GM03348 (cell line): ENCODE measurements around the gene EMX2.

Experiments
- DNase-seq: peaks from one replicate; pipeline ENCODE4 v3.0.0; 2012; ENCODE audit warnings: low spot score

EMX2 gene

DNA sequence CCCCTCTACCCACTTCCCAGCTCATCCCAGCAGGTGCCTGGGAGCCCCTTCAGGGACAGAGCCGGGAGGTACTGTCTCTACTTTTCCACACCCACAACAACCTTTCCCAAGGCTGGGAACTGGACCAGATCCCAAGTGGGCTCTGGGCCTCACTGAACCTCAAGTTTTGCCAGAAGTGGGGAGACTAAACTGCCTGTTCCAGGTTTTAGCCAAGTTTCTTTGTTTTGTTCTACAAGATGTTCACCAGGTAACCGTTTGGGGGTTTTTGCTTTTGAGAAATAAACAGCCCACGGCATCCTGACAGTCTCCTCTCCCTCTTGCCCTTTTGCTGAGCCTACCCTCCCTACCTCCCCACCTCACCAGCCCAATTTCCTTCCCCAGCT, 10.6 kb upstream of the EMX2 start:
- no peak for DNase-seq

DNA sequence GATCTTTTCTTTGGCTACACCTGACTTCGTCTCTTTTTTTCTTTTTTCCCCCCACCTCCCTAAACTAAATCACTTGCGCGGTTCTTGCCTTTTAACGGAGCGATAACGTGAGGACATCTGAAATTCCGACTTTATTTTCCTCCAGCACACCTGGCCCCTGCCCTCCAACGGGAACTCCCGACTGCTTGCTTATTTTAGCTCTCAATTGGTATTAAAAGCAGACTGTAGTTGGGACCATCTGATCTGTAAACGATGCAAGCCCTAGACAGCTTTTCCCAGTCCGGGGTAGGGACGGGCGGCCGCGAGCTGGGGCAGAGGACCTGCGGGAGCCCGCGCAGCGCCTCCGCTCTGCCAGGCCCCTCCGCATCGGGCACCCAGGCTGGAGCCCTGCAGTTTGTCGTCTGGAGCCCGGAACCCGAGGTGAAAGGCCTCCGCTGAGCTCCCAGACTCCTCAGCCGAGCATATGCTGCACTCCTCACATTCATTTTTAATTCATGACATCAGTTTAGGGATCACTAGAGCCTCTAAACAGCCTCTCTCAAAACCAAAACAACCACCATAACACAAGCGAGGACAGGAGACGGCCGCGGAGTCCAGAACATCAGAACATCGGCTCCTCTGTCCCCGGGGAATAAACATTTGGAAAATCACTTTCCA, 10.0 kb upstream of the EMX2 start:
- peak; percentile 63 for DNase-seq

DNA sequence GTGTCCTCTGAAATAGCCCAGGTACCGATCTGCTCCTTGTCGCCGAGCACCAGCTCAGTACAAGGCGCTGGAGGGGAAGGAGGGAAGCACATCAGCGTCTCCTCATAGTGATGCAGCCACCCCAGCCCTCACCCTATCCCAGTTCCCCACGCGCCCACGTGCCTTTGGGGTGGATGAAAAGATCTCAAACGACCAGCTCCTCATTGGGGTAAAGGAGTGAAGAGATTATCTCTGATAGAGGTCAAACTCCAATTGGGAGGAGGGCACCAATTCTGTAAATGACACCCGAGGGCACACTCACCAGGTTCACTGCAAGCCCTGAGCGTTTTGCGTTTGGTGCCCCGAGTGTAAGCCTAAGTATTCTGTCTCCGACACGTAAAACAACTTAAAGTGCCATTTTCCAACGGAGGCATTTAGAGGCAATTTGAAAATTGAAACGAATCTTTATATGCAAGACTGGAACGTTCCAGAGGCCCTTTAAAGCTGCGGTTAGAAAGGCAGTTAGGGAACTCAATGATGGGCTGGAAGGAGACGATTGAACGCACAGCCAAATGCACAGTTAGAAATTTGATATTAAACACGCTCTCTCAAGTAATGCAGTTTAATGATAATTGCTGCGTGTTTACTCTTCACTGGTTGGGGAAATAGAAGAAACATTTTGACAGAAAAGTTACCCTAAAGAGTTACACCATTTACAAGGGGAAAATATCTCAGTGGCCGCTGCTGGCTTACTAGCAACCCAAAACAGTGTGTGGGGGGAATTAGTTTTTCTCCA, 8.9 kb upstream of the EMX2 start:
- DNase-seq = peak; percentile 87

DNA sequence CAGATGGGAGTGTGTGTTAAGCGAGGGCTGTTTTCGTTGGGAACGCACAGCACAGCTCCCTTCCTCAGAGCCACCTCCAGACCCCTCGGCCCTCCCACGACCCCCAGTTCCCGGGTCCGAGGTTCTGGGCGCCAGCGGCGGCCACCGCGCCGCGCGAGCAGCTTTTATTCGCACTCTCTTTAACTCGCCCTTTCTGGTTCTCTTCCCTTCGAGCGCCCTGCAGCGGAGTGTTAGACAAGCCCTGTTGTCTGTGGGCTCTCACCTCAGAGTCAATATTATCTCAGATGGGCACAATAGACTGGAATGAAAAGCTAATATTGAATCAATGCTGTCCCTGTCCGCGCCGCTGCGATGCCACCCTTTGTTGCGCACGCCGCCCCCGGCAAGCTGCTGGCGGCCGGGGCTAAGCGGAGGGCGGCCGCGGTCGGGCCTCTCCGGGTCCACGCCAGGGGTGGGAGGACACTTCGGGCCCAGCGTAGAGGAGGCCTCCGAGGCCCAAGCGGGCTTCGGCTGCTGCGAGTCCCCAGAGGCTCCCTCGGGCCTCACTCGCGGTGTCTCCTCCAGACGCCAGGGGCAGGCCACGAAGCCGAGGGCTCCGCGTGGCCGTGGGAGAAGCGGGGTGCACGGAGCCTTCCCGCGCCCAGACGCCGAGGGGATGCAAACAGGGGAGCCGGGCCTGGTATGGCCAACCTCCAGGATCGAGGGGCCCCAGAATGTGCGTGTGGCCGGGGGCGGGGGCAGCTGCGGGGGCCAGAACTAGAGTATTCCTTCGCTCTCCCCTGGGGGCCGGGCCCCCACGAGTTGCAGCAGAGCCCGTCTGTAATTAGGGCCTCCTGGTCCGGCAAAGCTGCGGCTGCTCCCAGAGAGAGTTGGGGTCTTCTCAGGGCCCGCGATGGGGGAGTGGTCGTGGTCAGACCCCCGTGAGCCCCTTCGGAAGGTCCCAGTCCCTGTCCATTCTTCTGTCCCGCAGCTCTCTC, 7.9 kb upstream of the EMX2 start:
- peak; percentile 57 for DNase-seq

DNA sequence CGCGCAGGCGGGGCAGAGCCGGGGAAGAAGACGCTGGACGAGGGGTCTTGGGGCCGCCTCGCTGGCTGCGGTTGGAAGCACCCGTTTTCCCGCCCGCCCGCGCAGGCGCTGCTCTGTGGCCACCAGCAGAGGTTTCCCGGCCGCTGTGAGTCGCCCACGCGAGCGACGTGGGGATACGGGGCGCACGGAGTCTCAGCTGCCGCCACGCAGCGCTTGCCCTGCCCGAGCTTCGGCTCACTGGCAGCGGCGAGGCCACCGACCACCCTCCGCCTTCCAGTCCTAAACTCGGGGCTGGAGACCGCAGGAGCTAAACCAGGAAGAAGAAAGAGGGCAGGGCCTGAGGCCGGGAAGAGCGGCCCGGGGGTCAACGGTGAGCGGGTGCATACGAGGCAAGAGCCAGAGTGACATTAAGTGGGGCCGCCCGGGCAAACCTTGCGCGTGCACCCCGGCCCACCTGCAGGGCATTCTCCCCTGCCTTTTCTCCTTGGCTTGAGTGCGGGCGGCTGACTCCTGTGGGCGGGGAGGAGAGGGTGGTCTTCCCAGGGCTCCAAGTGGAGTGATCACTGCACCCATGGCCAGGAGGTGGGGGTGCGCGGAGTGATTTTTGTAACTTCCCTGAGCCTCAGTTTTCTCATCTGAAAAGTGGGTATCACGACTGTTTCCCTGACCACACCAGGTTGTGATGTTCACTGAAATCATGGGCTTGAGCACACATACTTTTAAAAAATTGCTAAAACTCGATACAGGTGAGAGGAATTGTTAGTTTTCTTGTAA, 7.1 kb upstream of the EMX2 start:
- peak; percentile 72 for DNase-seq

DNA sequence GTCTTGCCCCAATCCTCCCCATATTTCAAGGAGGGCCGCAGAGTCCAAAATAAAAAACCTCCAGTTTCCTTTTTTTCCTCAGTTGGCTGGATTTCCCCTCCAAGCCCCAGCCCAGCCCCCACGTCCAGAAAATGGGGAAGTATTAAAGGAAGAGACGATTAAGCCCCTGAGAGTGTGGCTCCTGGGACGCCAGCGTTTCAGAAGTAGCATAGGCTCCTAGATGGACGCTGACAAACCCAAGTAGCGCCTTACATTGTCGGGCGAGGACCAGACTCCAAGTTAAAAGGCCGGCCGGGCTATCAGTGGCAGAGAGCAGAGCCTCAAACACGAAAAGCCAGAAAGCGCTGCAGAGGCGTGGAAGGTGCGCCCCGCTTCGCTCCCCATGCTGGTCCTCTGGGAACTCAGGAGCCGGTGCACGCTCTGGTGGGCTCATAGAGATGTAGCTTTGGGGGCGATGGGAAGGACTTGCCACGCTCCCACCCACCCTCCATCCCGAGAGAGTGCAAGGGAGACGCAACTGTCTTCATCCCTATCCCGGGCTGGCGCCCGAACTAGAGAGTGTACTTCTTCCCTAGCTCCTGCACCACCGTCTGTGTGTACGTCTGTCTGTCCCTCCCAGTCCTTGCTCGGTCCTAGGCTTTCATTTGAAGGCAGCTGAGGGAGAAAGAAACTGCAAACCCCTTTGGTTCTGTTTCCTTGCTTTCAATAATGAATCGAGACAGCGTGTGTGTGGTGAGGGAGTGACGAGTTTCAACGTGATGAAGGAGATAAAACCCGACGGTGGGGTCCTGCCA, 6.3 kb upstream of the EMX2 start:
- no peak for DNase-seq

DNA sequence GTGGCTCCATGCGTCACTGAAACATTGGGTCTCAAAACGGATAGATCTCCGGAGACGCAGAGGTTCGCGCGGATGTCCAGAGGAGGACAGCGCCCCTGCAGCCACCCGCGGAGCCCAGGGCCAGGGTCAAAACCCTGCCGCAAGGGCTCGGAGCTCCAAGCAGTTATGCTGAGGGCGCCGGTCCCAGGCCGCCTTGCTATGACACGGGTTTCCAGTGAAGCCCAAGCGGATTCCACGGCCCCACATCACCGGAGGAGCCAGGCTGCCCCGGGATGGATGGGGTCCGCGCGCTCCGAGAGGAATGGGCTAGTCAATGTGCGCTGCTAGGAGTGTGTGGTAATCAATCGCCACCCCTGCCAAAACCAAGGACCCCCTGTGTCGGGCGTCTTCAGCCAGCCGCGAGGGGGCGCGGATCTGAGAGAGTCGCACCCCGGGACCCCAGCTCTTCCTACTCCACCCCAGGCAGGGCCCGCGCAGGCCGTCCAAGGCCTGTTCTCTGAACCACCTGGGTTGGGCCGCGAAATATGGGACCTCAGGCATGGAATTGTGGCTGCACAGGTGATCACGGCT, 5.6 kb upstream of the EMX2 start:
- peak; percentile 55 for DNase-seq

DNA sequence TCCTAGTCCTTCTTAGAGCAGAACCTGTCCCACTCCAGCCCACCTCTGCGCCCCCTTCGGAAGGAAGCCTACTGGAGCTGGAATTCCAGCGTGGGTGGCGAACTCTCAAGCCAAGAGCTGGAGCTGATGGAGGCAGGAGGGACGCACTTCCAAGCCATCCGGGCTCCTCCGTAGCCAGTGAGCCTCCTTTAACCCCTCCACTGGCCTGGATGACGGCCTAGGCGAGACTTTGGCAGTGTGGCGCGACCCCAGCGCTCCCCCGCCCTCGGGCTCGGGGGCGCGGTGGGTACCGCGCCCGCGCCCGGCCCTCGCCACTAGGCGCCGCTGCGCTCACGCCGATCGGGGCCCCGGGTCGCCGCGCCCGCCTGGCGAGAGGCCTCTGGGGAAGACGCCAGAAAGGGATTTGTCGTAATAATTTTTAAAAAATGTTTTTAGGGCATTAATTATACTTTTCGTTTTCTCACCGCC, 5.1 kb upstream of the EMX2 start:
- DNase-seq = peak; percentile 91

DNA sequence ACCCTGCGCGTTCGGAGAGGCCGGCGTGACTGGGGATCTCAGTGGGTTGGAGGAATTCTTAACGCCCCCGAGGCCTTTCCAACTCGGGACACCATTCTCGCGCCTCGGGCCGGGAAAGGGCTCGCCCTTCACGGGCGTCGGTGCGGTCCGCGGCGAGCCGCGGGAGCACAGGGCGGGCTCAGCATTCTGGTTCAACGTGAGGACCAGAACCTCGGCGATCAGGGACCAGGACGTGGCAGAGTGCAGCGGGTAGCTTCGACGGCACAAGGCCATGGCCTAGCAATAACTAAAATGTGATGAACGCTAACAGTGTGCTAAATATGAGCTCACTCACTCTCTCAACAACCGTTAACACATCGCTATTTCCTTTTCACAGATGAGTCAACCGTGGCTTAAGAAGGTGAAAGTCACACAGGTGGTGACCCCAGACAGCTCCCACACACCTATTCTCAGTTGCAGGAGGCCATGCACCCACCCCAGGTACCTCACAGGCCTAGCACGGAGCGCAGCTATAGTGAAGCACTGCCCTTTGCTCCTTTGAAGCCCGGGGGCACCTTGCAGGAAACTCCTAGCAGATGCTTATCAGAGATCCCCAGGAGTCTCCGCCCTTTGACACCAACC, 4.5 kb upstream of the EMX2 start:
- peak; percentile 36 for DNase-seq

DNA sequence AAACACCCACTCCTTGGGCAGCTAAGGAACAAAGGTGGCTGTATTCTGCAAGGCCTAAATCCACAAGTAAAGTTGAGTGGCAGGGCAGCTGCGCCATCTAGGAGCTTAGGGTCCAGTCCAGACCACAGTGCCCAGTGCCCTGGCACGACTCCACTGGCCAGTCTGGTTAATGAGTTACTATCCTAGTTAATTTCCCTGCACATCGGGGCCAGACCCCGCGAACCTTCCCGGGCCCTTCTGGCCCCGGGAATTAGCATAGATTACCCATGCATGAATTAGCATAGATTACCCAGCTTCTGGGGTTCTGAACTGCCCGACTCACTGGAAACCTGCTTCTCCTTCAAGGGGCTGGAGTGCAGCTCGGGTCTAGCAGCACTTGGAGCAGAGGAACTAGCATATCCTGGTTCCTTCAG, 3.2 kb upstream of the EMX2 start:
- DNase-seq = no peak

DNA sequence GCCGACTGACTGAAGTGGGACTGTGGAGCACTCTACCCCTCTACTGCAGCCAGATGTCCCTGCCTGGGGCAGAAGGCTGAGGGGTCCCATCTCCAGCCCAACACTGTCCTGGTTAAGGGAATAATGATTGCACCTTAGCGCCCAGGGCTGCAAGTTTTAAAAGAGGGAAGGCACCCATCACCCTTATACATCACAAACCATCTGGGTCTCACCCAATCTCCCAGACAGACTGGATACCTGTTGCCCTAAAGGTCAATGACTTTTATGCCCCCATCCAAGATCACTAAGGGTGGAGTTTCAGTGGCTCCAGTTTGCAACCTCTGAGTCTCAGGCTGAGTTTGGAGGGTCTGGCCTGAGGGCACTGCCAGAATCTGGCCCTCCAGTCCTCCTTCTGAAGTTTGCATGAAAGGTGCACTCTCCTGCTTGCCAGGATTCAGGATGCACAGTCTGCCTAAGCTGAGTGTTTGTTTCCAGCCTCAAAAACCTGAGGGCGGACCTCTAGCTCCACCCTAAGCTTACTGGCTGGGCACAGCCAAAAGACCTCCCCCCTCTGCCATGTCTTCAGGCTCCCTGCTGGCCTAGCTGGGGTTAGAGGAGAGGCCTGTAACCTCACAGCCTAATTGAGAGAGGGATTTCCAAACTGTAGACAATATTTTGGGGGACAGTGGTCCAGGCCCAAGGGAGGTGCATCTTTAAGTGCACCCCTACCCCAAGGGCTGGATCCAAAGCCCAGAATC, 2.5 kb upstream of the EMX2 start:
- peak; percentile 48 for DNase-seq

DNA sequence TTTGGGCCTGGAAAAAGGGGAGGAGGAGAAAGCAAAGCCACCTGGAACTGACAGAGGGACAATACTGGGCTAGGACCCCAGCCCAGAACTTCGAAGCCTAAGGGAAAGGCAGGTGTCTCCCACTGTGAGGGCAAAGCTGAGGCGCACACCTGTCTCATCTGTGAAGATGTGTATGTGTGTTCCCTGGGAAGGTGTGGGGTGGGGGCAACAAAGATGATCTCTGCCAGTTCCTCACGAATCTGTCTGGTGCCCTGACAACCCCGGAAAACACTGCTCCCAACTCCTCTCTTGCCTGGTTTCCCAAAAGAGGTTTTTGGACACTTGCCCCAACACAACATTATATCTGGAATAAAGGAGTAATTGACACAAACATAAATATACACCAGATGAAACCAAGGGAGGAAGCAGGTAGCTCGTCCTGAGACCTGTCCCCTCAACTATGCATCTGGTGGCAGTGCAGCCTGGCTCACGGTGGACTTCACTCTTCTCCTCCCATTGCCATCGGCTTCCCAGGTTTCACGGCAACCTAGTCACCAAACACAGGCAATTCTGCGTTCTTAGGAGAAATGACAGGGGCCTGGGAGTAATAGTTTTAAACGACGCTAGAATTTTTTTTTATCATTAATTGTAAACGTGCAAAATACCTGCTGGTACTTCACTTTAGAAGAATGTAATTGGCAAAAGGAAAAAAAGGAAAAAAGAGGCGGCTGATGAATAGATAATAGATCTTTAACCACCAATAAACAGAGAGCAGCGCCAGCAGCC, 1.7 kb upstream of the EMX2 start:
- no peak for DNase-seq

DNA sequence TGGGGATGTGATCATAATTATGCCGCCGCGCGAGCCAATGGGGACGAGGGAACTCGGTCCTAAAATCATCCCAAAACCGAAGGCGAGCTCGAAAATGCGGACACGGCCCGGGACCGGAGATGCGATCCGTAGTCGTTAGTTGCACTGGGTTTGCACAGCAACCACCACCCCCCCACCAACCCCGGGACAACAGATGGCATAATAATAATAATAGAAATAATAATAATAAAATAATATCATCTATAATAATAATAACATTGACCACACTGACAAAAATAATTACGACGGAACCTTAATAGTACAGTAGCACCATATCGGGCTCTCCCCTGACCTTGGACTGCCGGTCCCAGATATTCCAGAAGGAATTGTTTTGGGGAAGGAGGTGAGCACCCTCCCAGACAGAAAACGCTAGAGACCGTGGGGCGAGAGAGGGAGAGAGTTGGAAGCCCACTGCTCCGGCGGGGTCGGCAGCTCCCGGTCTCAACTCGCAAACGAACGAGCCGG, 1.1 kb upstream of the EMX2 start:
- peak; percentile 92 for DNase-seq

DNA sequence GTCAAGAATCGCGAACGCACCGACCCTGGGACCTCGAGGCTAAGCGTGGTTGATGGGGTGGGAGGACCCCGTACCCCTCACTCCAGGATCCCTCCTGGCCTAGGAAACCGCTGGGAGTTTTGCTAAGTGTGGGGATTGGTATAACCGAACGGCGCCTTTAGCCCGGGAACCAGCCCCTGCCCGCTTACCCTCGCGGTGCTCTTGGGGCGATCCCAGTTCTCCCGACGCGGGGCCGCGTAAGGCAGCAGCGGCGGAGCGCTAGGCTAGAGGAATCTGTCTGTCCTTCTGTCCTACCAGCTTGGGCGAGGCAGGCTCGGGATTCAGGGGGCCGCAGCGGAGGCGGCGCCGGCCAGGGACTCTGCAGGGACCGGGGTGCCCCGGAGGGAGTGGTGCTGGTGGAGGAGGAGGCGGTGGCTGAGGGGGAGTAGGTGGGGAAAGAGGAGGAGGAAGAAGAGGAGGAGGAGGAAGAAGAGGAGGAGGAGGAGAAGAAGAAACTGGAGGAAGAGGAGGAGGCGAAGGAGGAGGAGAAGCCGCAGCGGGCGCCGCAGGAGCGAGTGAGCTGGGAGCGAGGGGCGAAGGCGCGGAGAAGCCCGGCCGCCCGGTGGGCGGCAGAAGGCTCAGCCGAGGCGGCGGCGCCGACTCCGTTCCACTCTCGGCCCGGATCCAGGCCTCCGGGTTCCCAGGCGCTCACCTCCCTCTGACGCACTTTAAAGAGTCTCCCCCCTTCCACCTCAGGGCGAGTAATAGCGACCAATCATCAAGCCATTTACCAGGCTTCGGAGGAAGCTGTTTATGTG, 439 bp upstream of the EMX2 start:
- peak; percentile 96 for DNase-seq

DNA sequence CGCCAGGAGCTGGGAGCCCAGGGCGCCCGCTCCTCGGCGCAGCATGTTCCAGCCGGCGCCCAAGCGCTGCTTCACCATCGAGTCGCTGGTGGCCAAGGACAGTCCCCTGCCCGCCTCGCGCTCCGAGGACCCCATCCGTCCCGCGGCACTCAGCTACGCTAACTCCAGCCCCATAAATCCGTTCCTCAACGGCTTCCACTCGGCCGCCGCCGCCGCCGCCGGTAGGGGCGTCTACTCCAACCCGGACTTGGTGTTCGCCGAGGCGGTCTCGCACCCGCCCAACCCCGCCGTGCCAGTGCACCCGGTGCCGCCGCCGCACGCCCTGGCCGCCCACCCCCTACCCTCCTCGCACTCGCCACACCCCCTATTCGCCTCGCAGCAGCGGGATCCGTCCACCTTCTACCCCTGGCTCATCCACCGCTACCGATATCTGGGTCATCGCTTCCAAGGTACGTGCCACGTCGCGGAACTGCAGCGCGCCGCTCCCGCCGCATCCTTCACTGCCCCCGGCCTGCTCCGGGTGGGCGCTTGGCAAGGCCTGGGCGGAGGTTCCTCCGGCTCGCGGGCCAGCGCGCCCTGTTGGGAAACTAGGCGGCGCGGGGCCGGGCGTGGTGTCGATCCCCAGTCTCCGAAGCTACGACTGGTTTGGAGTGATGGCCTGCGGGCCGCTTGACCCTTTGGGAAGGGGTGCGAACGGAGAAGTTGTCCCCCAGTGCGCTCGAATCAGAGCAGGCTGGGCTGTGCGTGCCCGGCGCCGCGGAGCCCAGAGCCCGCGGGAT, 868 bp downstream of the EMX2 start:
- DNase-seq = peak; percentile 75

DNA sequence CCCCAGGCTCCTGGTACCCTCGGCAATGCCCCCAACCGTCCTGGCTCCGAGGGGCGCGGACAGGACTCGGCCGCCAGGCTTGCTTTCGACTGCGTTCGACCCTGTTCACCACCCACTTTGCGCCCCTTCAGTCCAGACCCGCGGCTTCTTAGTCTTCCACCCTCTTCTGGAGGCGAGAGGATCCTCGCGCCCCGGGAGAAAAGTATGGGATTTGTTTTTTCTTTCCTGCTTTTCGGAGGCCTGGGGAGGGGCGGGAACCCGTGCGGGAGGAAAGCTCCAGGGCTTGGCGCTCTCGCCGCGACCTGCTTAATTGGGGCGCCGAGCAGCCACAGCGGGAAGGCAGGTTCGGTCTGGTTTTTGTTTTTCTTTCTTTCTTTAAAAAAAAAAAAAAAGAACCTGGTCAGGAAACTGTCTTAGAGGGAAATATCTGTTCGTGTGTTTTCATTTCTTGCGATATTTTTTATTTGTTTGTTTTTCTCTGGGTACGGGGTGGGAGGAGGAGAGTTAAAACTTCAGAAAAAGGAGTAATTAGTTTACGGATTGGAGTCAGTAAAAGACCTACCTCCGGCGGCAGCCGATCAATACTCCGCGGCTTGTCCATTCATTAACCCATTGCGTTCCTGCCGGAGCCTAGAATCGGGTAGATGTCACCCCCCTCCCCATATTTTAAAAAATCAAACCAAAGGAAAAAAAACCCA, 1.6 kb downstream of the EMX2 start:
- DNase-seq = no peak
